Suprapubic skin (tissue), 4 donors: ENCODE data around the gene HTATIP2. TPM values are rescaled to one million over a fixed set of nuclear protein-coding genes. Genes with fewer than 3 reads are reported as not detected.
A peak's percentile ranks its signal among the peaks of the same experiment; 100 is the strongest.
"Not testable (repeated sequence)": the region's sequence is repeated elsewhere in the genome, so short reads cannot be mapped to it uniquely, and the experiment has no call there.

Experiments
- DNase-seq, 2 donors: peaks; one replicate each; pipeline ENCODE4 v3.0.0-alpha.2; 2019; ENCODE audit warnings: low spot score in 2 of 2
- H3K27ac ChIP-seq: fragments of 200-600 bp; sonication (generic); one replicate; pipeline ENCODE4 v1.5.1; 2019
- H3K27me3 ChIP-seq: fragments of 200-600 bp; sonication (generic); one replicate; pipeline ENCODE4 v1.5.1; 2019
- H3K36me3 ChIP-seq: fragments of 200-600 bp; sonication (generic); one replicate; pipeline ENCODE4 v1.5.1; 2019
- H3K4me1 ChIP-seq: fragments of 200-600 bp; sonication (generic); one replicate; pipeline ENCODE4 v1.5.1; 2019
- H3K4me3 ChIP-seq: fragments of 200-600 bp; sonication (generic); one replicate; pipeline ENCODE4 v1.5.1; 2019; ENCODE audit warnings: mild to moderate bottlenecking
- H3K9me3 ChIP-seq: fragments of 200-600 bp; sonication (generic); one replicate; pipeline ENCODE4 v1.5.1; 2019
- CTCF ChIP-seq, 2 donors: fragments of 200-600 bp in 1 of 2; fragments of 450-650 bp in 1 of 2; sonication (generic) in 1 of 2; IDR thresholded peaks; one replicate each; pipeline ENCODE4 v1.5.1; 2016 to 2019; ENCODE audit warnings: antibody characterized with exemption in 2 of 2, mild to moderate bottlenecking in 1 of 2, moderate library complexity in 1 of 2
- EP300 ChIP-seq: sonication (generic); formaldehyde crosslinking; IDR thresholded peaks from one replicate; pipeline ENCODE4 v1.6.1; 2017; ENCODE audit warnings: antibody characterized with exemption
- POLR2A ChIP-seq, 2 donors: fragments of 450-650 bp; IDR thresholded peaks; one replicate each; pipeline ENCODE4 v1.6.1; 2017; ENCODE audit warnings: antibody characterized with exemption in 2 of 2, mild to moderate bottlenecking in 2 of 2, moderate library complexity in 2 of 2
- POLR2AphosphoS5 ChIP-seq, 3 donors: sonication (generic); formaldehyde crosslinking; IDR thresholded peaks; one replicate each; pipeline ENCODE4 v1.6.1; 2017; ENCODE audit warnings: antibody characterized with exemption in 3 of 3
- WGBS: methylation state at CpG from one replicate; pipeline ENCODE4 v1.1.5; 2018; 5-methylcytosine and 5-hydroxymethylcytosine counted together
- total RNA-seq, 4 donors: library from RNA; depleted of rRNA; stranded (reverse); fragments of >200 nt; gene quantifications; one replicate each; pipeline ENCODE4 v1.1.0, GENCODE V29; 2016

HTATIP2 gene
- total RNA-seq, 4 donors from 2014 or later: 24.9 to 67.6 (median 46.4) TPM

GRCh38 chr11:20364341-20364792, 853 bp downstream of the HTATIP2 start:
- Histone ChIP-seq H3K27ac (peak overlapping the region; percentile 91), H3K9me3 (no peaks in the 10 kb centered on the region), H3K36me3 (no peaks in the 10 kb centered on the region), H3K4me3 (peak overlapping the region; percentile 80), H3K4me1 (peaks cover 39% of the 10 kb centered on the region), H3K27me3 (no peaks in the 10 kb centered on the region)
- 20% methylated on average over 6 of the region's 6 CpGs for WGBS
- no peak for DNase-seq
- TF ChIP-seq EP300 (no peak), POLR2A (IDR thresholded peaks at IDR 0.05) (no peak), POLR2AphosphoS5 (IDR thresholded peaks at IDR 0.05) (no peak), CTCF (IDR thresholded peaks at IDR 0.05) (no peak)

- DNase-seq, H3K9me3 ChIP-seq, H3K4me3 ChIP-seq, H3K27me3 ChIP-seq, H3K27ac ChIP-seq, H3K36me3 ChIP-seq: not testable (repeated sequence)
- 72% methylated on average over 6 of the region's 6 CpGs for WGBS
- H3K4me1 ChIP-seq: peaks cover 39% of the 10 kb centered on the region
Measured at GRCh38 chr11:20365465-20365864, 2.0 kb downstream of the HTATIP2 start.

GRCh38 chr11:20367313-20367948, 3.9 kb downstream of the HTATIP2 start:
- Histone ChIP-seq H3K4me1 (peaks cover 39% of the 10 kb centered on the region), H3K27me3 (no peaks in the 10 kb centered on the region), H3K9me3 (no peaks in the 10 kb centered on the region), H3K4me3 (no peak overlapping the region), H3K36me3 (no peaks in the 10 kb centered on the region), H3K27ac (peak overlapping the region; percentile 70)
- TF ChIP-seq POLR2AphosphoS5 (IDR thresholded peaks at IDR 0.05) (no peak), POLR2A (IDR thresholded peaks at IDR 0.05) (no peak), EP300 (no peak), CTCF (IDR thresholded peaks at IDR 0.05) (no peak)
- no peak for DNase-seq
- 44% methylated on average over 9 of the region's 9 CpGs for WGBS

- peak overlapping the region; percentile 70 for H3K27ac ChIP-seq
- no peak for TF ChIP-seq POLR2AphosphoS5 (IDR thresholded peaks at IDR 0.05)
- TF ChIP-seq CTCF (IDR thresholded peaks at IDR 0.05): no peak
- DNase-seq: no peak
- H3K27me3 ChIP-seq: no peaks in the 10 kb centered on the region
- no peaks in the 10 kb centered on the region for H3K9me3 ChIP-seq
- H3K4me1 ChIP-seq: peaks cover 39% of the 10 kb centered on the region
- H3K4me3 ChIP-seq: no peak overlapping the region
- H3K36me3 ChIP-seq: no peaks in the 10 kb centered on the region
Measured at GRCh38 chr11:20368438-20368837, 4.9 kb downstream of the HTATIP2 start.

- no peak for DNase-seq
- Histone ChIP-seq H3K36me3 (no peaks in the 10 kb centered on the region), H3K9me3 (no peaks in the 10 kb centered on the region), H3K27me3 (no peaks in the 10 kb centered on the region), H3K4me1 (peaks cover 33% of the 10 kb centered on the region), H3K4me3 (no peak overlapping the region), H3K27ac (no peak overlapping the region)
- TF ChIP-seq POLR2A (IDR thresholded peaks at IDR 0.05) (no peak), POLR2AphosphoS5 (IDR thresholded peaks at IDR 0.05) (no peak), EP300 (no peak), CTCF (IDR thresholded peaks at IDR 0.05) (no peak)
Measured at GRCh38 chr11:20369826-20370225, 6.3 kb downstream of the HTATIP2 start.

- DNase-seq: no peak
- TF ChIP-seq CTCF (IDR thresholded peaks at IDR 0.05): no peak
- no peak for TF ChIP-seq POLR2A (IDR thresholded peaks at IDR 0.05)
- TF ChIP-seq POLR2AphosphoS5 (IDR thresholded peaks at IDR 0.05): no peak
- TF ChIP-seq EP300: no peak
- 66% methylated on average over 5 of the region's 5 CpGs for WGBS
Measured at GRCh38 chr11:20372081-20372626, 8.6 kb downstream of the HTATIP2 start.

More at GRCh38 chr11:20372081-20372626, 8.6 kb downstream of the HTATIP2 start:
- no peak overlapping the region for H3K4me3 ChIP-seq
- no peaks in the 10 kb centered on the region for H3K9me3 ChIP-seq
- H3K36me3 ChIP-seq: peaks cover 12% of the 10 kb centered on the region
- no peaks in the 10 kb centered on the region for H3K27me3 ChIP-seq
- H3K27ac ChIP-seq: no peak overlapping the region
- H3K4me1 ChIP-seq: peaks cover 14% of the 10 kb centered on the region
